ENCODE results near the gene SLIT3. TPM values are rescaled to one million over a fixed set of nuclear protein-coding genes. Genes with fewer than 3 reads are reported as not detected.

The SLIT3 gene
- total RNA-seq, 1 experiment from 2014 or later = not detected

- POLR2A ChIA-PET (ENCODE audit: unreplicated experiment) = no interaction called here
- TF ChIP-seq, protein P1, sequence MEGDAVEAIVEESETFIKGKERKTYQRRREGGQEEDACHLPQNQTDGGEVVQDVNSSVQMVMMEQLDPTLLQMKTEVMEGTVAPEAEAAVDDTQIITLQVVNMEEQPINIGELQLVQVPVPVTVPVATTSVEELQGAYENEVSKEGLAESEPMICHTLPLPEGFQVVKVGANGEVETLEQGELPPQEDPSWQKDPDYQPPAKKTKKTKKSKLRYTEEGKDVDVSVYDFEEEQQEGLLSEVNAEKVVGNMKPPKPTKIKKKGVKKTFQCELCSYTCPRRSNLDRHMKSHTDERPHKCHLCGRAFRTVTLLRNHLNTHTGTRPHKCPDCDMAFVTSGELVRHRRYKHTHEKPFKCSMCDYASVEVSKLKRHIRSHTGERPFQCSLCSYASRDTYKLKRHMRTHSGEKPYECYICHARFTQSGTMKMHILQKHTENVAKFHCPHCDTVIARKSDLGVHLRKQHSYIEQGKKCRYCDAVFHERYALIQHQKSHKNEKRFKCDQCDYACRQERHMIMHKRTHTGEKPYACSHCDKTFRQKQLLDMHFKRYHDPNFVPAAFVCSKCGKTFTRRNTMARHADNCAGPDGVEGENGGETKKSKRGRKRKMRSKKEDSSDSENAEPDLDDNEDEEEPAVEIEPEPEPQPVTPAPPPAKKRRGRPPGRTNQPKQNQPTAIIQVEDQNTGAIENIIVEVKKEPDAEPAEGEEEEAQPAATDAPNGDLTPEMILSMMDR (conservative IDR thresholded peaks at IDR 0.05) = no peak
- no peak for TF ChIP-seq EZH2 (IDR thresholded peaks at IDR 0.05; ENCODE audit: low read depth)
These were observed 20.7 kb downstream of the SLIT3 start for GRCh38 chr5:169280286-169280685.

GRCh38 chr5:169279125-169279524 lies 21.8 kb downstream of the SLIT3 start:
- no peak for DNase-seq

More at GRCh38 chr5:169280286-169280685, 20.7 kb downstream of the SLIT3 start:
- no peaks in the 10 kb centered on the region for H3F3A ChIP-seq (ENCODE audit: insufficient read depth, low read depth)
- no peak overlapping the region for H3K4me2 ChIP-seq
- no peaks in the 10 kb centered on the region for H3K9me3 ChIP-seq (ENCODE audit: insufficient read depth, low read depth)
- H3K9me2 ChIP-seq (ENCODE audit: insufficient read depth) = no peaks in the 10 kb centered on the region
- H3K4me3 ChIP-seq = no peak overlapping the region
- H3K27ac ChIP-seq = no peak overlapping the region
- H3K79me2 ChIP-seq (ENCODE audit: low read depth) = no peaks in the 10 kb centered on the region
- H3K36me3 ChIP-seq (ENCODE audit: low read depth) = no peaks in the 10 kb centered on the region
- peaks cover 55% of the 10 kb centered on the region for H3K27me3 ChIP-seq (ENCODE audit: insufficient read depth, low read depth)
- intact Hi-C loops (cut with micrococcal nuclease; ENCODE audit: unreplicated experiment) = no loop called here
- H4K20me1 ChIP-seq (ENCODE audit: insufficient read depth) = no peaks in the 10 kb centered on the region
- no peaks in the 10 kb centered on the region for H3K4me1 ChIP-seq (replicated peaks; ENCODE audit: insufficient read depth)
- no peak for DNase-seq
- BruUV-seq (replicated peaks) = no TSS peak
- no peak overlapping the region for H2AFZ ChIP-seq
- CTCF ChIA-PET = no interaction called here

GRCh38 chr5:169273881-169274280 lies 27.1 kb downstream of the SLIT3 start:
- Histone ChIP-seq H3K79me2 (ENCODE audit: low read depth) (no peaks in the 10 kb centered on the region), H3K4me1 (replicated peaks; ENCODE audit: insufficient read depth) (no peaks in the 10 kb centered on the region), H3F3A (ENCODE audit: insufficient read depth, low read depth) (no peaks in the 10 kb centered on the region), H3K9me3 (ENCODE audit: insufficient read depth, low read depth) (no peaks in the 10 kb centered on the region), H3K36me3 (ENCODE audit: low read depth) (no peaks in the 10 kb centered on the region), H3K4me2 (no peak overlapping the region), H3K27ac (no peak overlapping the region), H4K20me1 (ENCODE audit: insufficient read depth) (no peaks in the 10 kb centered on the region), H3K4me3 (no peak overlapping the region), H3K27me3 (ENCODE audit: insufficient read depth, low read depth) (peaks cover 47% of the 10 kb centered on the region; the same call in 1 of the 2 replicates), H3K9me2 (ENCODE audit: insufficient read depth) (no peaks in the 10 kb centered on the region), H2AFZ (no peak overlapping the region)
- ChIA-PET CTCF (no interaction called here), POLR2A (ENCODE audit: unreplicated experiment) (no interaction called here)
- no TSS peak for BruUV-seq (replicated peaks)
- no peak for DNase-seq
- intact Hi-C loops (cut with micrococcal nuclease; ENCODE audit: unreplicated experiment) = no loop called here
- TF ChIP-seq, protein P1 (conservative IDR thresholded peaks at IDR 0.05) = no peak
- TF ChIP-seq EZH2 (IDR thresholded peaks at IDR 0.05; ENCODE audit: low read depth) = no peak

More at GRCh38 chr5:169279125-169279524, 21.8 kb downstream of the SLIT3 start:
- intact Hi-C loops (cut with micrococcal nuclease; ENCODE audit: unreplicated experiment) = no loop called here
- ChIA-PET POLR2A (ENCODE audit: unreplicated experiment) (no interaction called here), CTCF (no interaction called here)
- Histone ChIP-seq H2AFZ (no peak overlapping the region), H3K9me2 (ENCODE audit: insufficient read depth) (no peaks in the 10 kb centered on the region), H3K4me2 (no peak overlapping the region), H3K4me3 (no peak overlapping the region), H3K79me2 (ENCODE audit: low read depth) (no peaks in the 10 kb centered on the region), H3K27ac (no peak overlapping the region), H3K27me3 (ENCODE audit: insufficient read depth, low read depth) (peaks cover 54% of the 10 kb centered on the region), H3K9me3 (ENCODE audit: insufficient read depth, low read depth) (no peaks in the 10 kb centered on the region), H3K4me1 (replicated peaks; ENCODE audit: insufficient read depth) (no peaks in the 10 kb centered on the region), H4K20me1 (ENCODE audit: insufficient read depth) (no peaks in the 10 kb centered on the region), H3K36me3 (ENCODE audit: low read depth) (no peaks in the 10 kb centered on the region), H3F3A (ENCODE audit: insufficient read depth, low read depth) (no peaks in the 10 kb centered on the region)
- TF ChIP-seq, protein P1 (conservative IDR thresholded peaks at IDR 0.05) = no peak
- BruUV-seq (replicated peaks) = no TSS peak

Measured in PC-9 (cell line).